ENCODE data around the gene LRRK1.

GRCh38 chr15:101100593-101101442 is 181.7 kb downstream of the LRRK1 start:
- no peak for TF ChIP-seq CEBPB (IDR thresholded peaks at IDR 0.05)
- no peak for TF ChIP-seq EP300 (IDR thresholded peaks at IDR 0.05; ENCODE audit: borderline replicate concordance)
- TF ChIP-seq REST (IDR thresholded peaks at IDR 0.05; ENCODE audit: low read depth), result no peak
- no peak for TF ChIP-seq CREB1 (IDR thresholded peaks at IDR 0.05; ENCODE audit: low read depth)
- no peak for TF ChIP-seq TEAD4 (IDR thresholded peaks at IDR 0.05)
- TF ChIP-seq TAF1 (IDR thresholded peaks at IDR 0.05; ENCODE audit: low read depth), result no peak
- no peak for TF ChIP-seq YY1 (IDR thresholded peaks at IDR 0.05; ENCODE audit: low read depth)
- TF ChIP-seq RAD21 (IDR thresholded peaks at IDR 0.05; ENCODE audit: low read depth), result no peak
- no peak for TF ChIP-seq MAX (IDR thresholded peaks at IDR 0.05)
